Measurements from ENCODE around the gene MYOM3.

- TF ChIP-seq YY1 (IDR thresholded peaks at IDR 0.05; ENCODE audit: insufficient read depth, insufficient read length) (no peak), ZNF274 (IDR thresholded peaks at IDR 0.05; ENCODE audit: low read depth, low read length) (no peak)
Measured at GRCh38 chr1:24021403-24022266, 90.3 kb downstream of the MYOM3 start.
